Loucy (cell line): ENCODE data around the gene C18orf32.

Source experiments
- H2AFZ ChIP-seq: fragments of 200-600 bp; sonication (generic); 2 replicates; pipeline ENCODE4 v1.6.0; 2016; ENCODE audit warnings: antibody characterized with exemption, mild to moderate bottlenecking, low read length, moderate library complexity
- H3F3A ChIP-seq: fragments of 200-600 bp; 2 replicates; pipeline ENCODE4 v1.6.0; 2016; ENCODE audit warnings: antibody characterized with exemption, low read depth, mild to moderate bottlenecking
- H3K27me3 ChIP-seq: fragments of 200-600 bp; sonication (generic); 2 replicates; pipeline ENCODE4 v1.6.1; 2014; ENCODE audit warnings: low read length, mild to moderate bottlenecking; ENCODE audit not compliant: insufficient read depth, poor library complexity, severe bottlenecking
- H3K36me3 ChIP-seq: fragments of 200-600 bp; sonication (generic); 2 replicates; pipeline ENCODE4 v1.6.1; 2016; ENCODE audit warnings: low read length; ENCODE audit not compliant: insufficient read depth
- H3K4me1 ChIP-seq: fragments of 200-600 bp; sonication (generic); 2 replicates; pipeline ENCODE4 v1.5.1; 2014; ENCODE audit warnings: low read length, mild to moderate bottlenecking; ENCODE audit not compliant: insufficient read depth, poor library complexity, severe bottlenecking
- H3K4me2 ChIP-seq: fragments of 200-600 bp; sonication (generic); 2 replicates; pipeline ENCODE4 v1.6.0; 2014; ENCODE audit warnings: antibody characterized with exemption, low read length, low read depth, mild to moderate bottlenecking; ENCODE audit not compliant: poor library complexity, severe bottlenecking
- H3K4me3 ChIP-seq: fragments of 200-600 bp; sonication (generic); 2 replicates; pipeline ENCODE4 v1.5.1; 2014; ENCODE audit warnings: low read length, mild to moderate bottlenecking, mixed read lengths; ENCODE audit not compliant: poor library complexity, severe bottlenecking
- H3K79me2 ChIP-seq: fragments of 200-600 bp; sonication (generic); 2 replicates; pipeline ENCODE4 v1.6.1; 2014; ENCODE audit warnings: low read length; ENCODE audit not compliant: insufficient read depth
- H3K9ac ChIP-seq: fragments of 200-600 bp; sonication (generic); 2 replicates; pipeline ENCODE4 v1.6.0; 2014; ENCODE audit warnings: mild to moderate bottlenecking, low read depth, low read length, moderate library complexity; ENCODE audit not compliant: poor library complexity, severe bottlenecking
- H3K9me2 ChIP-seq: fragments of 200-600 bp; sonication (generic); replicated peaks from 2 replicates; pipeline ENCODE4 v1.6.1; 2016; ENCODE audit warnings: low read depth, low read length, mixed read lengths
- H3K9me3 ChIP-seq: fragments of 200-600 bp; sonication (generic); 2 replicates; pipeline ENCODE4 v1.6.1; 2014; ENCODE audit warnings: mild to moderate bottlenecking, antibody characterized with exemption, low read length, low read depth; ENCODE audit not compliant: insufficient read depth
- H4K20me1 ChIP-seq: fragments of 200-600 bp; sonication (generic); 2 replicates; pipeline ENCODE4 v1.6.0; 2014; ENCODE audit warnings: antibody characterized with exemption, low read length, mild to moderate bottlenecking; ENCODE audit not compliant: insufficient read depth, poor library complexity, severe bottlenecking
- CTCF ChIP-seq: fragments of 200-600 bp; sonication (generic); conservative IDR thresholded peaks from 2 replicates; pipeline ENCODE4 v1.5.1; 2014; ENCODE audit warnings: mild to moderate bottlenecking, antibody characterized with exemption, low read length
- EZH2phosphoT487 ChIP-seq: fragments of 200-600 bp; IDR thresholded peaks from 2 replicates; pipeline ENCODE4 v1.6.1; 2018; ENCODE audit warnings: antibody characterized with exemption, mild to moderate bottlenecking, moderate library complexity, borderline replicate concordance

C18orf32 gene

GRCh38 chr18:49432602-49433001 is 54.4 kb downstream of the C18orf32 start:
- Histone ChIP-seq H3K36me3 (peaks cover 8% of the 10 kb centered on the region; the same call in 1 of the 2 replicates), H3K4me2 (no peak overlapping the region), H3K4me1 (peaks cover 9% of the 10 kb centered on the region), H3K9me3 (no peaks in the 10 kb centered on the region), H3F3A (no peaks in the 10 kb centered on the region), H3K27me3 (no peaks in the 10 kb centered on the region), H3K9me2 (no peaks in the 10 kb centered on the region), H3K4me3 (no peak overlapping the region), H2AFZ (no peak overlapping the region), H3K79me2 (peaks cover 39% of the 10 kb centered on the region), H4K20me1 (peaks cover 3% of the 10 kb centered on the region), H3K9ac (no peak overlapping the region)
- TF ChIP-seq EZH2phosphoT487 (no peak), CTCF (no peak)

- H3K4me1 ChIP-seq: peaks cover 9% of the 10 kb centered on the region
- H3K79me2 ChIP-seq: peaks cover 32% of the 10 kb centered on the region
- H3K4me2 ChIP-seq: no peak overlapping the region
- H2AFZ ChIP-seq: no peak overlapping the region
- TF ChIP-seq CTCF (no peak), EZH2phosphoT487 (no peak)
- H3F3A ChIP-seq: no peaks in the 10 kb centered on the region
- H3K9me3 ChIP-seq: no peaks in the 10 kb centered on the region
- H3K9me2 ChIP-seq: no peaks in the 10 kb centered on the region
- H3K4me3 ChIP-seq: no peak overlapping the region
- H3K27me3 ChIP-seq: no peaks in the 10 kb centered on the region
- peaks cover 9% of the 10 kb centered on the region; the same call in 1 of the 2 replicates for H3K36me3 ChIP-seq
- no peaks in the 10 kb centered on the region for H4K20me1 ChIP-seq
- no peak overlapping the region for H3K9ac ChIP-seq
These were observed 55.7 kb downstream of the C18orf32 start for GRCh38 chr18:49431165-49431962.
